ENCODE measurements around the gene IGDCC3. TPM values are rescaled to one million over a fixed set of nuclear protein-coding genes. Genes with fewer than 3 reads are reported as not detected.
A peak's percentile ranks its signal among the peaks of the same experiment; 100 is the strongest.

IGDCC3 gene
- total RNA-seq, 1 donor from 2014 or later: 0.40 TPM

DNA sequence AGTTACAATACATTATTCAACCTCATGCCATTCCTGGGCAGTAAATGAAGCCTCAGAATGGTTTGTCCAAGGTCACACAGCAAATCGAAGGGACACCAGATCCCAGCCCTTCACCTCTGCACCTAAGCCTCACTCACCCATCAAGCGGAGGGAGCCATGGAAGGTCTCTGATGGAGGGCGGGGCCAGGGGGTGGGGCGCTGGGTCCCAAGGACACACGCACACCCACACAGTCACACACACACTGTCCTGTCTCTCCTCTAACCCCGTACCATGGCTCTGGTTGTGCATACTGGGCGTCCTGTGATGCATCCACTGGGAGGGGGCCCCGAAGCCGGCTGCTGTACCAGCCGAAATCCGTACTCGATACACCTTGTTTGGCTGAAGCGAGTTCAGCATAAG, 15.3 kb upstream of the IGDCC3 start:
- DNase-seq (no peak), ATAC-seq (ENCODE audit: poor library complexity) (no peak)
- intact Hi-C loops (cut with DNase I): no loop called here

GRCh38 chr15:65392368-65392767, 14.6 kb upstream of the IGDCC3 start:
- intact Hi-C loops (cut with DNase I): no loop called here
- ATAC-seq (ENCODE audit: poor library complexity): peak; percentile 73
- DNase-seq: no peak

- intact Hi-C loops (cut with DNase I): no loop called here
- ATAC-seq (ENCODE audit: poor library complexity): no peak
- DNase-seq: no peak
These were observed 13.9 kb upstream of the IGDCC3 start for GRCh38 chr15:65391732-65392131.

- intact Hi-C loops (cut with DNase I): no loop called here
- ATAC-seq (ENCODE audit: poor library complexity): no peak
- DNase-seq: no peak
These were observed 12.6 kb upstream of the IGDCC3 start for GRCh38 chr15:65390447-65390846.

GRCh38 chr15:65389226-65389625, 11.4 kb upstream of the IGDCC3 start:
- DNase-seq: no peak
- no peak for ATAC-seq (ENCODE audit: poor library complexity)
- intact Hi-C loops (cut with DNase I): no loop called here

GRCh38 chr15:65388306-65389080, 10.7 kb upstream of the IGDCC3 start:
- intact Hi-C loops (cut with DNase I): no loop called here
- ATAC-seq (ENCODE audit: poor library complexity) (no peak), DNase-seq (no peak)

DNA sequence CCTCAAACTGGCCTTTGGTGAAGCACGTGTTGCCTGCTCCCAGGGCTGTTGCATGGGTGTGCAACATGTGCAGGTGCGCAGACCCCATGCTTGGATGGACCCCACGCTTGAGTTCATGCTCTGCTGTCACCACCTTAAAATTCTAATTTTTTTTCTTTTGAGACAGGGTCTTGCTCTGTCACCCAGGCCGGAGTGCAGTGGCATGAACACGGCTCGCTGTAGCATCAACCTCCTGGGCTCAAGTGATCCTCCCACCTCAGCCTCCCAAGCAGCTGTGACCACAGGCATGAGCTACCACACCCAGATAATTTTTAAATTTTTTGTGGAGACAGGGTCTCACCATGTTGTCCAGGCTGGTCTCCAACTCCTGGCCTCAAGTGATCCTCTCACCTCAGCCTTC, 9.1 kb upstream of the IGDCC3 start:
- ATAC-seq (ENCODE audit: poor library complexity) (no peak), DNase-seq (no peak)
- intact Hi-C loops (cut with DNase I): no loop called here

GRCh38 chr15:65386376-65386775, 8.6 kb upstream of the IGDCC3 start:
- DNase-seq: no peak
- no peak for ATAC-seq (ENCODE audit: poor library complexity)
- intact Hi-C loops (cut with DNase I): no loop called here

GRCh38 chr15:65385870-65386258, 8.1 kb upstream of the IGDCC3 start:
- intact Hi-C loops (cut with DNase I): loop anchor here (1.0 kb wide), 1 partner anchor 67 kb away; no protein-coding TSS in a partner anchor
- DNase-seq (peak; percentile 66), ATAC-seq (ENCODE audit: poor library complexity) (peak; percentile 54)

DNA sequence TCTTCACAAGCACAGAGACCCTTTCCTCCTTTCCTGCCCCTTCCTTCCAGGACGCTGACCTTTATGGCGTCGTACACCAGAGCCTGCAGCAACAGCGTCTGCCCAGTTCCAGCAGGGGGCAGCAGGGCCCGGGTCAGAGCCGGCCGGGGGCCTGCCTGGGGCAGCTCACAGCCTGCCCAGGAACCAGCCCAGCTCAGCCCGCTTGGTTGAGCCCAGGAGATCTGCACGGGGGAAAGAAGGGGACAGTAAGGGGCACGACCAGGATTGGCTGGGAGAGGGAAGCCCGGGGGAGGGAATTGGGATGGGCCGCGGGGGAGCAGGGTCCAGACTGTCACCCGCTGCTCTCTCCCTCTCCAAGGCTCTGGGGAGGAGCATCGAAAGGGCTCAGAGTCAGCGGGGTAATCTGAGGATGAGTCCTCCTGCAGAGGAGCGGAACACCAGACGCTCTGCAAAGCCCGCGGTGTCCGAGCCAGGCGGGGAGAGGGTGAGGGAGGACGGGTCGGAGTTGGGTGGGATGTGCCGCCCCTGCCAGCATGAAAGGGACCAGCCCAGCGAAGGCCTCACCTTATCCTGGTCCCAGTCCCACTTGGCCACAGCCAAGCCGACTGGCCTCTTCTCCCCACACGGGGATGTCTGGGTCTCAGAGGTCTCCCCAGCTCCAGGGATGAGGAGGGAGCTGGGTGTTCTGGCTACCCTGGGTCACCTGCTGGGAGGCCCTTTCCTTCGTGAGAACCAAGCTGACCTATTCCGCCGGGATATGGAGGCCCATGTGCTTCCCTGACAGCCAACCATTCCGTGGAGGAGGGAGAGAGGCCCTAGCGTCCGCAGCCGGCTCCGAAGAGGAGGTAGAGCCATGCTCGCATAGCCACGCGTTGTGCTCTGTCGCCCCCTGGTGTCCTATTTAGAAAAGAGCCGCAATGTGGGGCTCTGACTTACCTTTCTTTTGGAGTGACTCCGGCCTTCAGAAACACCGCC, 7.4 kb upstream of the IGDCC3 start:
- ATAC-seq (ENCODE audit: poor library complexity) (peak; percentile 97), DNase-seq (peak; percentile 91)
- intact Hi-C loops (cut with DNase I): loop anchor here (1.0 kb wide), 1 partner anchor 66 kb away; no protein-coding TSS in a partner anchor

- intact Hi-C loops (cut with DNase I): no loop called here
- ATAC-seq (ENCODE audit: poor library complexity) (no peak), DNase-seq (no peak)
These were observed 6.7 kb upstream of the IGDCC3 start for GRCh38 chr15:65384505-65384894.

GRCh38 chr15:65383991-65384390, 6.2 kb upstream of the IGDCC3 start:
- DNase-seq (no peak), ATAC-seq (ENCODE audit: poor library complexity) (no peak)
- intact Hi-C loops (cut with DNase I): no loop called here

DNA sequence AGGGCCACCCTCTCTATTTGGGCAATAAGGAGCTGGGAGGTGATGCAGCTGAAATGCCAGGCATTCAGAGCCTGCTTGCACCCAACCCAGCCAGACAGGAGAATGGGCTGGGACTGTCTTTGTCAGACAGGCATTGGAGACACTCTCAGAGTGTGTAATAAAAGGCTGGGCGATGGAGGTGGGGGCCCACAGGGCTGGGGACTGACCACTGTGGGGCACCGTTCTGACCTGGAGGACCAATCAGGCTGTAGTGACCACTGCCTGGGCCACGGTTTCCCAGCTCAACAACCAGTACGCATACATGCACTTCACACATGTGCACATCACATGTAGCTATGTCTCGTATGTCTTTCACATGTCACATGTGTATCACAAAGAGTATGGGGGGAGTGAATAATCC, 5.7 kb upstream of the IGDCC3 start:
- ATAC-seq (ENCODE audit: poor library complexity): no peak
- DNase-seq: no peak
- intact Hi-C loops (cut with DNase I): no loop called here

DNA sequence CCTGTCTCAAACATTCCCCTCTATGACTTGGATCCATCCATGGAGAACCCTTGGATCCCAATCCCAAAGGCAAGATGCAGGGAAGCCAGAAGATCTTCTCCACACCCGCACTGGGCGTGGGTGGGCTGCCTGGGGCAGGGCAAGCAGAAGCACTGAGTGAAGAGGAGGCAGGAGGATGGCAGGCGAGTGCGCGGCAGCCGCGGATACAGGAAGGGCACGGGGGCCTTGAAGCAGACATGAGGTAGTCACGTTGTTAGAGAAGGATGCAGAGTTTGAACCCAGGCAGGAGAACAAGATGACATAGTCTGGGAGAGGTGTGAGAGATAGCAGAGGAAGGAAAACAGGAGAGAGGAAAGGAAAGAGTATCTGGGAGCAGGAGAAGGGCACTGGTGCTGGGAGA, 5.1 kb upstream of the IGDCC3 start:
- no peak for DNase-seq
- intact Hi-C loops (cut with DNase I): no loop called here
- ATAC-seq (ENCODE audit: poor library complexity): no peak

DNA sequence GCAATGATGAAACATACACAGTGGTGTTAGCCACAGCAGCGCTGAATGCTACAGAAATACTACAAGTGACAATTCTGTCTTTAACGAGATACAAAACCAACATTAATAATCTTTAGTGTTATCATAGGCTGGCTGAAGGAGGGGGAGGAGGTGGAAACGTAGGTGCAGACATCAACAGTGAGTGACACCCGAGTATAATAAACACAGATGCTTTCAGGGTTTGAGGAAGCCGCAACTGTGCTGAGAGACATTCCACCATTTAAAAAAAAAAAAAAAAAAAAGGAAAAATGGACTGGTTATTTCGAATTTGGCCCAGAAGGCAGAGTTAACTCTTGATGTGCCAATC, 4.3 kb upstream of the IGDCC3 start:
- intact Hi-C loops (cut with DNase I): no loop called here
- DNase-seq: no peak
- no peak for ATAC-seq (ENCODE audit: poor library complexity)

DNA sequence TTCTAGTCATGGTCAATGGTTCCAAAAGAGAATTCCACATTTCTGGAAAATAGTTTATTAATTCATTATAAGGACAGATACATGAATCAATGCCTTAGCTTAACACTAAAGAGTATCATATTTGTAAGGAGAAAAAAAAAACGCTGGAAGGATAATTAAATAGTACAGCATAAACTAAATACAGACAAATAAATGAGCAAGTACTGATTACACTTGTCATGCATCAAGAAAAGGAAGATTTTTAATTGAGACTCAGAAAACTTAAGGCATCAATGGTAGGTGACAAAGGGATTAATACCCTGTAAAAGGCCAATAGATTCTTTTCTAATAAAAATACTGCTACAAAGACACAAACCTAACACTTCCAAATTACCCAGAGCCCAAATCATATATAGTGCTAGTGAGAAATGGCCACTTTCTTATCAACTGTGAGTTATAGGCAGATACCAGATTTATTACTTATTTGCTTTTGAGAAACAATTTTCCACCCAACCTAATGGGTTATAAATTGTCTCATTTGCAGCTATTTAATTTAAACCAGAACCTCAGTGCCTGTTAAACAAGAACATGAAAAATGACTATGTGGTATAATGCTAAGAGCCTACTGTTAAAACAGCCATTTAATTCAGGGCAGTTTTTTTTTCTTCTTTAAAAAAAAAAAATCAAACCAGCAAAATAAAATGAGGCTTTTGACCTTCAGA, 3.8 kb upstream of the IGDCC3 start:
- DNase-seq: no peak
- intact Hi-C loops (cut with DNase I): no loop called here
- ATAC-seq (ENCODE audit: poor library complexity): no peak

DNA sequence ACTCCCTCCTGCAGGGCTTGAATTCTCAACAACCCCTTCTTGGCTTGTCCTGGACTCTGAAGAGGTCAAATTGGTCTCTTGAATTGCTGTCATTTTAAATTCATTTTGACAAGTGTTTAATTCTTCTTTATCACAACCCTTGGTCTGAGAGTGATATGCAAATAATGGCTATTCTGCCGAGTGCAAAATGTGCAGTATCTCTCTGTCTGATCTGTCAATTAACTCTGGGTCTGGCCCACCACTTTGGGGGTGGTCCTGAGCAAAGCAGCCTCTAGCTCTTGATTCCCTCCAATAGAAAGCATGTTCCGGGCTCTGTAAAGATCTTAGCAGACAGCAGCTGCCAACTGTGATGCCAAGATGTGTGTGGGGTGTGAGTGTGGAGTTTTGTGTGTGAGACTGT, 2.2 kb upstream of the IGDCC3 start:
- ATAC-seq (ENCODE audit: poor library complexity) (no peak), DNase-seq (no peak)
- intact Hi-C loops (cut with DNase I): no loop called here

- intact Hi-C loops (cut with DNase I): no loop called here
- peak; percentile 76 for ATAC-seq (ENCODE audit: poor library complexity)
- DNase-seq: no peak
These were observed 462 bp downstream of the IGDCC3 start for GRCh38 chr15:65377105-65377975.

GRCh38 chr15:65376767-65377104, 1.1 kb downstream of the IGDCC3 start:
- DNase-seq (no peak), ATAC-seq (ENCODE audit: poor library complexity) (no peak)
- intact Hi-C loops (cut with DNase I): no loop called here

All from Right ventricle myocardium superior (tissue), 1 donor.